Choroid plexus epithelial cell (primary cell): ENCODE measurements around the gene BMP7.

Experiments used
- DNase-seq: peaks from one replicate; pipeline ENCODE4 v3.0.0-alpha.2; 2010; ENCODE audit warnings: low read depth
- H3K4me3 ChIP-seq: 2 replicates; pipeline ENCODE4 v1.5.1; 2011; ENCODE audit warnings: low read depth, mild to moderate bottlenecking, control low read depth, low read length, moderate library complexity
- TF ChIP-seq, protein P1 (sequence below): conservative IDR thresholded peaks from 2 replicates; pipeline ENCODE4 v1.5.1; 2011; ENCODE audit warnings: low read depth, mild to moderate bottlenecking, control low read depth, inconsistent platforms, low read length, moderate library complexity

Gene BMP7

DNA sequence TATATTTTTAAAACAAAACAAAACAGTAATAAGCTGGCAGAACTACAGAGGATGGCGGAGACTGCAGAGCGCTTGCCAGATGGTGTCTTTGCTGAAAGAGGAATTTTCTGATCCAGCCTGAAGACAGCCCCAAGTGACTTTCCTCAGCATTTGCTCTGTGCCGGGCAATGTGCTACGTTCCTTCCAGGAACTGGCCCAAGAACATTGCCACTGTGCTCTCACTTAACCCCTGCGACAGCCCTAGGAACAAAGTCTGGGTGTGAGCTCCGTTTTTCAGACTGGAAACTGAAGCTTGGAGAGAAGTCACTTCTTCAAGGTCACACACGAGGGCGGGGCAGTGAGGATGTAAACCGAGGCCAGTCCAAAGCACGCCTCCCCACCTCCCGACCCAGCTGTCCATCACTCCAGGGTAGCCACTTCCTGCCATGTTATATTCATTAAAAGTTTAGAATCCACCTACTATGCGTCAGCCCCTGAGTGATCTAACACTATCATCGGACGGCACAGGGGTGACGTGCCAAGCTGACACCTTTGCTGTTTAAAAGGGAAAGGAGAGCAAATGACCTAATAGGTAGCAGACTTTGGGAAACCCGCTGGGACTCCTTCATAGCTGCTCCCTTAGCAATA is 22.3 kb upstream of the BMP7 start:
- no peak for DNase-seq
- TF ChIP-seq, protein P1, sequence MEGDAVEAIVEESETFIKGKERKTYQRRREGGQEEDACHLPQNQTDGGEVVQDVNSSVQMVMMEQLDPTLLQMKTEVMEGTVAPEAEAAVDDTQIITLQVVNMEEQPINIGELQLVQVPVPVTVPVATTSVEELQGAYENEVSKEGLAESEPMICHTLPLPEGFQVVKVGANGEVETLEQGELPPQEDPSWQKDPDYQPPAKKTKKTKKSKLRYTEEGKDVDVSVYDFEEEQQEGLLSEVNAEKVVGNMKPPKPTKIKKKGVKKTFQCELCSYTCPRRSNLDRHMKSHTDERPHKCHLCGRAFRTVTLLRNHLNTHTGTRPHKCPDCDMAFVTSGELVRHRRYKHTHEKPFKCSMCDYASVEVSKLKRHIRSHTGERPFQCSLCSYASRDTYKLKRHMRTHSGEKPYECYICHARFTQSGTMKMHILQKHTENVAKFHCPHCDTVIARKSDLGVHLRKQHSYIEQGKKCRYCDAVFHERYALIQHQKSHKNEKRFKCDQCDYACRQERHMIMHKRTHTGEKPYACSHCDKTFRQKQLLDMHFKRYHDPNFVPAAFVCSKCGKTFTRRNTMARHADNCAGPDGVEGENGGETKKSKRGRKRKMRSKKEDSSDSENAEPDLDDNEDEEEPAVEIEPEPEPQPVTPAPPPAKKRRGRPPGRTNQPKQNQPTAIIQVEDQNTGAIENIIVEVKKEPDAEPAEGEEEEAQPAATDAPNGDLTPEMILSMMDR: no peak

DNA sequence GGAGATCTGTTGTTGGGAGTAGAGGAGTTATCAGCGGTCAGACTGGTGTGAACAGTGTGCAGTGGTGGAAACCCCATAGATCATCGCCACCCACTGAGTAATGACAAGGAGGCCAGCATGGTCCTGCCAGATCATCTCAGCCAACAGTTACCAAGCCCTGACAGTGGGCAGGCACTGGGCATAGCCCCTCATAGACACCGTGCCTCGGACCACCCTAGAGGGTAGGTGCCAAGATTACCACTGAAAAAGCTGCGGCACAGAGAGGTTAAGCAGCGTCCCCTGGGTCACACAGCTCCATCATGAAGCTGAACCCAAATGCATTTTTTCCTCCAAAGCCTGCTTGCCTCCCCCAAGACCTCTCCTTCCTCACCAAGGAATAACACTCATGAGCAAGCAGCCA is 21.5 kb upstream of the BMP7 start:
- DNase-seq: no peak
- no peak overlapping the region for H3K4me3 ChIP-seq
- TF ChIP-seq, protein P1: no peak

More for the DNA sequence above, 22.3 kb upstream of the BMP7 start:
- no peak overlapping the region for H3K4me3 ChIP-seq

DNA sequence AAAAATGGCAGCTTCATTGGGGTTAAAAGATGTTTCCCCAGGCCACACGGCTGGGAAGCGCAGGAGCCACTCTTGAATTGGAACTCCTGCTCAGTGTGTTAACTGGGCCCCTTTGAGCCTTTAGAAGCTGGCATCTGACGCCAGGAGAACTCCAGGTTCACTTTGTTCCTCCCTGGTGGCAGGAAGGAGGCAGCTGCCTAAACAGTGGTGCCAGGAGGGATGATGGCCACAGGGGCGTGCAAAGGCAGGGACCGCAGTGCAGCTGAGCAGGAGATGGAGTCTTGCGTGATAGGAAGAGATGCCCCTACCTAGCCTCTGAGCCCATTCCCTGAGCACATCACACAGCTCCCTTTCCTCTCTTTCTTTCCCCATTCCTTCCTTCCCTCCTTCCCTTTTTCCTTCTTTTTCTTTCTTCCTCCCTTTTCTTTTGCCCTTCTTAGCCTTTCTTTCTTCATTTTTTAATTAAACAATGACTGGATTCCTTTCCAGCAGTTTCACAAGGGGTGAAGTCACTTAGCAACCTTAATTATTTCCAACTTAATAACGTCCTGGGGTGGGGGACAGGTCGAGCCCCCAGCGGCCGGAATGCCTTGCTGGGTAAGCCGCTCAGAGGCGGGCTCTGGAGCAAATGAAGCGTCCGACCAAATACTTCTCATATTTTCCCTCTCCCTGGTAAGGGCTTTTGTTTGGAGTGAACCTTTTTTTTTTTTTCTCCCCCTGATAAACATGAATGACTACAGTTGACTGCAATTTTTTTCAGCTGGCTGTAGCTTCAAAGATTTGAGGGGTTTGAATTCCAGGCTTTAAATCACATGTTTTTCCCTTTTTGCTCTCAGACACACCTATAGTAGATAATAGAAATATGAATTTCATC is 20.8 kb upstream of the BMP7 start:
- TF ChIP-seq, protein P1: no peak
- H3K4me3 ChIP-seq: no peak overlapping the region
- DNase-seq: no peak

DNA sequence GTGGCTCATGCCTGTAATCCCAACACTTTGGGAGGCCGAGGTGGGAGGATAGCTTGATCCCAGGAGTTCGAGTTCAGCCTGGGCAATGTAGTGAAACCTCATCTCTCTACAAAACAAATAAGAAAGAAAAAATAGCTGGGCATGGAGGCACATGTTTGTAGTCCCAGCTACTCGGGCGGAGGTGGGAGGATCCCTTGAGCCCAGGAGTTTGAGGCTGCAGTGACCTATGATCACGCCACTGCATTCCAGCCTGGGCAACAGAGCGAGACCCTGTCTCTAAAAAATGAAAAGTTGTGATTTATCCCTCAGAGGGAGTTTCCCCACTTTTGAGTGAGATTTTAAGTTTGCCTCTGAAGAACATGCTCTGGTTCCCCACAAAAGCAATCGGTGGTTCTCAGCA is 17.4 kb upstream of the BMP7 start:
- TF ChIP-seq, protein P1: no peak
- DNase-seq: no peak
- no peak overlapping the region for H3K4me3 ChIP-seq

DNA sequence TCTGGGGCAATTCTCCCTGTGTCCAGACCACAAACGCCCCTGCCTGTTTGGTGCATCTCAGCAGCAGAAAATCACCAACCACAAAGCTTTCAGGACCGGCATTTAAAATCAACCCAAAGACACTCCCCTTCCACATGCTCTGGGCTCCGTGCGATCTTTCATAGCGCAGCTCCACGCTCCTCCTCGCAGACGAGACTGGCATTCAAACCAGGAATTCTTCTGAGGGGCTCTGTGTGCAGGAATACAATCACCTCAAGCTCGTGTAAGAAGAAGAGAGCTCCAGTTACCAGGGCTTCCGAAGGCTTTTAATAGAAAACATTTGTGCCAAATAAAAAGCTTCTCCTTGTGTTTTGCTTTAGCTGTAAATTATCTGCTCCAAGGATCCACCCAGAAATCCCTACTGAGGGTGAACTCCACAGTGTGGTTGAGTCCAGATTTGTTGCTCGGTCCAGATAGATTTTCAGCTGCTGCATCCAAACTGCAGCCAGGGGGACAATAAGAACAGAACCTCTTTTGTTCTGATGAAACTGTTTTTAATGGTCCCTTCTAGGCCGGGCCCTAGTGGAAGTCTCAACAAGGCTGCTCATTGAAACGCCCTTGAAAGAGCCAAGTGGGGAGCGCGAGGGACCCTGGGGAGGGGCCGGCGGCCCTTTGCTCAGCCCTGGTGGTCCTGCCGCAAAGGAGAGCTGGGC is 16.4 kb upstream of the BMP7 start:
- DNase-seq: no peak
- H3K4me3 ChIP-seq: no peak overlapping the region
- TF ChIP-seq, protein P1: no peak

DNA sequence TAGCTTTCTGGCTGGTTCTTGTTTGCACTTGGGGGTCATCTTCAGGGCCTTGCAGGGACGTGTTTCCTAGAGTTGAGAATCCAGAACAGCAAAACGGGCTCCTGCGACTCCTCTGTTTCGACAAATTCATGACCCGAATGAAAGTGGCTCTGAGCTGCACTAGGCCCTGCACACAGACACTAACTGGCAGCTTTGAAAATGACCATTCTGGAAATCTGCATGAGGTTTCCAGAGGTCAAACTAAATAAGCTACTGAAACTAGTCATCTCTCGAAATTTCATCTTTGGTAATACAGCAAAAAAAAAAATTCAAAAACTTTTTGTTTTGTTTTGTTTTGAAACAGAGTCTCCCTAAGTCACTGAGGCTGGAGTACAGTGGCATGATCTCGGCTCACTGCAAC is 15.5 kb upstream of the BMP7 start:
- TF ChIP-seq, protein P1: no peak
- DNase-seq: no peak
- H3K4me3 ChIP-seq: no peak overlapping the region
